ENCODE results near the gene TEX29.

Gene TEX29

GRCh38 chr13:111370147-111370546 is 49.7 kb downstream of the TEX29 start:
- DNase-seq (ENCODE audit: low read depth in 2 of 2): no peak

DNA sequence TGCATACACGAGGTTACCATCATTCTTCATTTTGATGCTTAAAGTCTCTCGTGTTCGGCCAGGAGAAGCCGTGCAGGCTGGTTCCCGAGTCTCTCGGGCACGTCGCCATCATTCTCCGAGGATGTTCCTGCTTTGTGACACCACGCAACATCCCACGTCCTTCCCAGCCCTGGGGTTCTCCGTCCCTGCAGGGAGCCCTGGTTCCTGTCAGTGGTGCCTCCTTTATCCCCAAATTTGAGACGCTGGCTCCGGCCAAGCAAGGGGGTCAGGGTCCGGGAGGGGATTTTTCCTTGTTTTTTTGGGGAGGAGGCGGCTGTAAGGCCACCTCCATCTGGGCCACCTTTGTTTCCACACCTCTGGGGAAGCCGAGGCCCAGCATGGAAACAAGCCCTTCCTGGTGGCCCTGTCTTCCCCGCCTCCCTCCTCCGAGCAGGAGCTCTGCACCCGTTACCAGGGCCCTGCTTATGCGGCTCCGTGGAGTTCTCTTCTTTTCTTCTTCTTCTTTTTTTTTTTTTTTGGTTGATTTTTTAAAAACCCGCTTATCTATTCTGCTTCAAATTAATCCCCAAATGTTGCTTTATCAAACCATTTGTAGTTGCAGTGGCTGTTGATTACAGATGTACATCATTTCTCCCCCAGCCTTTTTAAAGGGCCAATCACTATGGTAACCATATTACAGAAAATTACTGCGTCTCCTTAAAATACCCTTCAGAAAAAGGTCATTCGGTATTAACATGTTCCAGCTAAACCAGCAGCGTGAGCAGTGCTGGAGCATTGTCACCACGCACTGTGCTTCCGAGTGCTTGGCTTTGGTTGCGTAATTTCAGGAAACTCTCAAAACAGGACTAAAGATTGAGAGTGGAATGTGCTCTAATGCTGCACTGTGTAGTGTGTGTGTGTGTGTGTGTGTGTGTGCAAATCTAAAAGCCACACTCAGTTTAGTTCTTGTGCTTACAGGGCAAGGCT is 50.4 kb downstream of the TEX29 start:
- DNase-seq (ENCODE audit: low read depth in 2 of 2): no peak

DNA sequence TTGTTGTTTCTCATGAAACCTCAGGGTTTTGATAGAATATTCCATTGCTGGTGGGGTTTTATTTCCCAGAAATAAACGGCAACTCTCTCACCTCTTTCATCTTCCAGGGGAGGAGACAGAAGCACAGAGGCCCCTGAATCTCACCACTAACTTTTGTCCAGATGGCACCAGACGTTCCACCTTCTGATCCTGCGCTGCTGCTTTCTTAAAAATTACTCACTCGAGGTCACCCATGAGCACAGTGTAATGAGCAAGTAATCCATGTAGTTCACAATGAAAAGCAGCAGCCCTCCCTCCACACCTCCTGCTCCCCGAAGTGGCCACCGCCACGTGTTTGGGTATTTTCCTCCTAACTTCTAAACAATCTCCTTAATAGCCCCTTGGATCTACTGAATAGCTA is 51.3 kb downstream of the TEX29 start:
- DNase-seq (ENCODE audit: low read depth in 2 of 2): no peak

GRCh38 chr13:111372651-111373425 is 52.4 kb downstream of the TEX29 start:
- no peak for DNase-seq (ENCODE audit: low read depth in 2 of 2)

GRCh38 chr13:111373486-111373885 is 53.0 kb downstream of the TEX29 start:
- no peak for DNase-seq (ENCODE audit: low read depth in 2 of 2)

- DNase-seq (ENCODE audit: low read depth in 2 of 2): no peak
These were observed 60.0 kb downstream of the TEX29 start for GRCh38 chr13:111380431-111380830.

DNA sequence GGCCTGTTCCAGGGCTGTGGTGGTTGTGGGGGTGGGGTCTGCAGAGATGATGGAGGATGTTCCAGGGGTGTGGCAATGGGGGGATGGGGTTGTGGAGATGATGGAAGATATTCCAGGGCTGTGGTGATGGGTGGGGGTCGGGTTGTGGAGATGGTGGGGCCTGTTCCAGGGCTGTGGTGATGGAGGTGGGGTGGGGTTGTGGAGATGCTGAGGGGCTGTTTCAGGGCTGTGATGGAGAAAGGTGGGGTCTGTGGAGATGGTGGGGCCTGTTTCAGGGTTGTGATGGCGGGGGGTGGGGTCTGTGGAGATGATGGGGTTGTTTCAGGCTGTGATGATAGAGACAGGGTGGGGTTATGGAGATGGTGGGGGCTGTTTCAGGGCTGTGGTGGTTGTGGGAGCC is 62.0 kb downstream of the TEX29 start:
- DNase-seq (ENCODE audit: low read depth in 2 of 2): no peak

GRCh38 chr13:111382877-111383276 is 62.4 kb downstream of the TEX29 start:
- no peak for DNase-seq (ENCODE audit: low read depth in 2 of 2)

GRCh38 chr13:111383591-111384440 is 63.4 kb downstream of the TEX29 start:
- DNase-seq (ENCODE audit: low read depth in 2 of 2): no peak

DNA sequence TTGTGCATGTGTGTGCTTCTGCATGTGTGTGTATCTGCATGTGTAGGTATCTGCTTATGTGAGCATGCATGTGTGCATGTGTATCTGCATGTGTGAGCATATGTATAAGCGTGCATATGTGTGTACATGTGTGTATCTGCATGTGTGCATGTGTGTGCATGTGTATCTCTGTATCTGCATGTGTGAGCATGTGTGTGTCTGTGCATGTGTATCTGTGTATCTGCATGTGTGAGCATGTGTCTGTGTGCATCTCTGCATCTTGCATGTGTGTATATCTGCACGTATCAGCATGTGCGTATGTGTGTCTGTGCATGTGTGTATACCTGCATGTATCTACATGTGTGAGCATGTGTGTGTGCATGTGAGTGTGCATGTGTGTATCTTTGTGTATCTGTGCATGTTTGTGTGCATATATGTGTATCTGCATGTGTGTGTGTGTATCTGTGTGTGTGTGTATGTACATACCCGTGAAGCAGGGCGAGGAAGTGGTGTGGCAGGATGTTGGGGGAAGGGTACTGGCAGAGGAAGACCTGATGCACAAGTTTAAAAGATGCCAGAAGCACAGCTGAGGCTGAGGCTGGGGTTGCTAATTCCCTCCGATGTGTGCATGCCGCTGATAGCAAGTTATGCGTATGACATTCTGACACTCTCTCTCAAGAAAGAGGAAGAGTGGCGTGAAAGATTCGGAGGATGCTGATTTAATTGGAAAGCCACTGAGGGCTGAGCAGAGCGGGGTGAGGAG is 64.2 kb downstream of the TEX29 start:
- DNase-seq (ENCODE audit: low read depth in 2 of 2): no peak

GRCh38 chr13:111385183-111385857 is 64.9 kb downstream of the TEX29 start:
- no peak for DNase-seq (ENCODE audit: low read depth in 2 of 2)

- DNase-seq (ENCODE audit: low read depth in 2 of 2): no peak
These were observed 66.8 kb downstream of the TEX29 start for GRCh38 chr13:111387026-111387871.

GRCh38 chr13:111387945-111388600 is 67.6 kb downstream of the TEX29 start:
- no peak for DNase-seq (ENCODE audit: low read depth in 2 of 2)

DNA sequence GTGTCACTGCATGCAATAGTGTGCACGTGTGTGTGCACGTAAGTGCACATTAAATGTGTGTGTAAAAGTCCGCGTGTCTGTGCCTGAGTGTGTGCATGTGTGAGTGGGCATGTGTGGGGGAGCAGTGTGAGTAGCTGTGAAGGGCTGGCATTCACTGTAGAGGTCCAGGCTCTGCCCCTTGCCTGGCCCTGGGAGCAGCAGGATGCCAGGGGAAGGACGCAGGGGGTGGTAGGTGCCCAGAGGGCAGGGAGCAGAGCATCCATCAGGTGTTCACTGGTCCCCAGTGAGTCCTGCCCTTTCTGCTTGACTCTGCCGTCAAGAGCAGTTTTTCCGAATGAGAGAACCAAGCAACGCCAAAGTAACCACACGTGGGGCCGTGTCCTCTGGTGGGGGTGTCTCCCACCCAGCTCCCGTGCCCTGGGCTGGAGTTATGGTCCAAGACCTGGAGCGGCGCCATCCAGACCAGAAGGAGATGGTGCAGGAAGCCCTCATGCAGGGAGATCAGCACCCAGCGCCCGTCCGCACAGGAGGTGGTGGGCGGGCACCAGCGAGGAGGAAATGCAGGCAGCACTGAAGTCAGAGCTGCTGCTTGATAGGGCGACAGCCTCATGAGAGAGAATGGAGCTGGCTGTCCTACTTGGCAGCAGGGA is 68.5 kb downstream of the TEX29 start:
- peak in 1 of 2 experiments; percentile 24 for DNase-seq (ENCODE audit: low read depth in 2 of 2)

- no peak for DNase-seq (ENCODE audit: low read depth in 2 of 2)
These were observed 69.4 kb downstream of the TEX29 start for GRCh38 chr13:111389621-111390521.

GRCh38 chr13:111390522-111391270 is 70.3 kb downstream of the TEX29 start:
- DNase-seq (ENCODE audit: low read depth in 2 of 2): no peak

GRCh38 chr13:111392486-111392885 is 72.0 kb downstream of the TEX29 start:
- DNase-seq (ENCODE audit: low read depth in 2 of 2): no peak
